TTC549 (cell line): ENCODE data around the gene TPTE2.
"Not testable (repeated sequence)": the region's sequence is repeated elsewhere in the genome, so short reads cannot be mapped to it uniquely, and the experiment has no call there.

ENCODE experiments used
- FAIRE-seq: peaks from 2 replicates; lab custom pipeline; 2012; peaks lifted over from hg19 to GRCh38; lab: Jason Lieb, UNC

Gene TPTE2

GRCh38 chr13:19567820-19568534 lies 6.6 kb upstream of the TPTE2 start:
- FAIRE-seq = no peak

- no peak for FAIRE-seq
These were observed 253 bp upstream of the TPTE2 start for GRCh38 chr13:19561585-19561984.

- not testable (repeated sequence) for FAIRE-seq
These were observed 660 bp downstream of the TPTE2 start for GRCh38 chr13:19560672-19561071.

GRCh38 chr13:19559739-19560138 lies 1.6 kb downstream of the TPTE2 start:
- not testable (repeated sequence) for FAIRE-seq

- not testable (repeated sequence) for FAIRE-seq
These were observed 4.0 kb downstream of the TPTE2 start for GRCh38 chr13:19557287-19557686.

- FAIRE-seq = not testable (repeated sequence)
These were observed 12.1 kb downstream of the TPTE2 start for GRCh38 chr13:19549245-19549644.

- FAIRE-seq = not testable (repeated sequence)
These were observed 35.7 kb downstream of the TPTE2 start for GRCh38 chr13:19525634-19526033.

- FAIRE-seq = no peak
These were observed 42.3 kb downstream of the TPTE2 start for GRCh38 chr13:19519049-19519448.

GRCh38 chr13:19507623-19508022 lies 53.7 kb downstream of the TPTE2 start:
- FAIRE-seq = not testable (repeated sequence)

- not testable (repeated sequence) for FAIRE-seq
These were observed 101.2 kb downstream of the TPTE2 start for GRCh38 chr13:19460126-19460525.

GRCh38 chr13:19439056-19439686 lies 122.2 kb downstream of the TPTE2 start:
- peak; percentile 15 for FAIRE-seq

- not testable (repeated sequence) for FAIRE-seq
These were observed 123.6 kb downstream of the TPTE2 start for GRCh38 chr13:19437780-19438179.

GRCh38 chr13:19422236-19422635 lies 139.1 kb downstream of the TPTE2 start:
- not testable (repeated sequence) for FAIRE-seq

- not testable (repeated sequence) for FAIRE-seq
These were observed 148.8 kb downstream of the TPTE2 start for GRCh38 chr13:19412494-19412893.

GRCh38 chr13:19382746-19383511 lies 178.4 kb downstream of the TPTE2 start:
- not testable (repeated sequence) for FAIRE-seq

GRCh38 chr13:19382111-19382510 lies 179.2 kb downstream of the TPTE2 start:
- FAIRE-seq = no peak
